Endodermal cell (in vitro differentiated cells): ENCODE results near the gene IQCM. TPM values are rescaled to one million over a fixed set of nuclear protein-coding genes. Genes with fewer than 3 reads are reported as not detected.
"Not testable (repeated sequence)": the region's sequence is repeated elsewhere in the genome, so short reads cannot be mapped to it uniquely, and the experiment has no call there.

ENCODE experiments used
- DNase-seq: peaks from one replicate; pipeline ENCODE4 v3.0.0-alpha.2; 2017
- H3K27ac ChIP-seq: 2 replicates; pipeline ENCODE4 v1.5.1; 2013; ENCODE audit warnings: mild to moderate bottlenecking, low read depth, low read length, moderate library complexity
- H3K27me3 ChIP-seq: 2 replicates; pipeline ENCODE4 v1.6.1; 2013; ENCODE audit warnings: mild to moderate bottlenecking, low read length, moderate library complexity; ENCODE audit not compliant: insufficient read depth, control insufficient read depth, poor library complexity, severe bottlenecking
- H3K36me3 ChIP-seq: 2 replicates; pipeline ENCODE4 v1.7.0; 2013; ENCODE audit warnings: mild to moderate bottlenecking, low read length, moderate library complexity; ENCODE audit not compliant: control insufficient read depth, insufficient read depth
- H3K4me1 ChIP-seq: one replicate; pipeline ENCODE4 v1.7.0; 2013; ENCODE audit warnings: low read length; ENCODE audit not compliant: control insufficient read depth, insufficient read depth
- H3K4me3 ChIP-seq: 2 replicates; pipeline ENCODE4 v1.5.1; 2013; ENCODE audit warnings: mild to moderate bottlenecking, low read length, moderate library complexity
- H3K9ac ChIP-seq: 2 replicates; pipeline ENCODE4 v1.6.1; 2013; ENCODE audit warnings: mild to moderate bottlenecking, low read length, moderate library complexity; ENCODE audit not compliant: poor library complexity, severe bottlenecking; ENCODE audit errors: extremely low read depth
- H3K9me3 ChIP-seq: 2 replicates; pipeline ENCODE4 v1.6.1; 2013; ENCODE audit warnings: mild to moderate bottlenecking, low read length, moderate library complexity; ENCODE audit not compliant: control insufficient read depth
- H3K27ac Mint-ChIP-seq: 2 replicates; pipeline ENCODE4 v1.8.0; 2020; ENCODE audit warnings: mixed read lengths
- H3K27me3 Mint-ChIP-seq: 2 replicates; pipeline ENCODE4 v1.8.0; 2021; ENCODE audit warnings: mild to moderate bottlenecking, mixed read lengths; ENCODE audit not compliant: insufficient read depth
- H3K36me3 Mint-ChIP-seq: 2 replicates; pipeline ENCODE4 v1.8.0; 2020; ENCODE audit warnings: low read depth, mixed read lengths
- H3K4me1 Mint-ChIP-seq: 2 replicates; pipeline ENCODE4 v1.8.0; 2020; ENCODE audit warnings: mixed read lengths
- H3K4me3 Mint-ChIP-seq: 2 replicates; pipeline ENCODE4 v1.8.0; 2020; ENCODE audit warnings: mild to moderate bottlenecking, moderate library complexity, mixed read lengths
- H3K9me3 Mint-ChIP-seq: 2 replicates; pipeline ENCODE4 v1.8.0; 2020; ENCODE audit warnings: mild to moderate bottlenecking, mixed read lengths
- WGBS, 2 experiments: methylation state at CpG; one replicate each; pipeline versions ENCODE4 v1.1.5 to v1.1.7; 2013; ENCODE audit warnings: missing lambda C conversion rate in 2 of 2, mixed read lengths in 1 of 2; ENCODE audit not compliant: insufficient coverage in 1 of 2, insufficient read length in 1 of 2; 5-methylcytosine and 5-hydroxymethylcytosine counted together
- total RNA-seq, 2 donors: library from RNA; stranded (reverse); fragmentation: NEBNext Ultra II Directional in 1 of 2; extraction: Animal tissue kit (Norgen Biotek cat#: 25700) in 1 of 2; gene quantifications; 2 replicates in 1 of 2; 3 replicates in 1 of 2; pipeline ENCODE4 v1.2.1, GENCODE V29; 2021
- TF ChIP-seq, protein P1 (sequence below): fragments of 200-600 bp; sonication (generic); conservative IDR thresholded peaks from 2 replicates; pipeline ENCODE4 v1.5.0; 2021; ENCODE audit warnings: antibody characterized with exemption, mild to moderate bottlenecking

Gene IQCM
- total RNA-seq, 2 donors from 2014 or later = not detected

DNA sequence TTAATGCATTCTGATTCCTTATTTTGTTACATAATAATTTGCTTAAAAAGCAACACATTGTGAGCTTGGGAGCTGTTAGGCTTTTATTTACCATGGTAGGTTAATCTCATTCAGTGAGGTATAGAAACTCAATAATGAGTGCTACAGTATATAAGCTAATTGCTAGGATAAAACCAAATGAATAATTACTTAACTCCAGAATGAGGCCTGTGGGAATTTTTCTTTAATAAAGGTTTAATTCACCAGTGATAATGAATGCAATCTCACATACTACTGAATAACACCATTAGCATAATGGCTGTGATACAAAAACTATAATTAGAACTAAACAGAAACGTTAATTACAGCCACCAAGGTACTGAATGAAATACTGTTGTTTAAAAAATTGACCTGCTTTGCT is 326.3 kb downstream of the IQCM start:
- Histone ChIP-seq H3K27me3 (no peaks in the 10 kb centered on the region), H3K4me1 (no peaks in the 10 kb centered on the region), H3K36me3 (no peaks in the 10 kb centered on the region), H3K27ac (no peak overlapping the region), H3K4me3 (no peak overlapping the region), H3K9ac (no peak overlapping the region), H3K9me3 (no peaks in the 10 kb centered on the region)
- no peaks in the 10 kb centered on the region for H3K36me3 Mint-ChIP-seq
- 87% methylated on average over 1 of the region's 1 CpG; no CpG with 5 or more reads in 1 of the 2 experiments for WGBS, 2 experiments
- TF ChIP-seq, protein P1, sequence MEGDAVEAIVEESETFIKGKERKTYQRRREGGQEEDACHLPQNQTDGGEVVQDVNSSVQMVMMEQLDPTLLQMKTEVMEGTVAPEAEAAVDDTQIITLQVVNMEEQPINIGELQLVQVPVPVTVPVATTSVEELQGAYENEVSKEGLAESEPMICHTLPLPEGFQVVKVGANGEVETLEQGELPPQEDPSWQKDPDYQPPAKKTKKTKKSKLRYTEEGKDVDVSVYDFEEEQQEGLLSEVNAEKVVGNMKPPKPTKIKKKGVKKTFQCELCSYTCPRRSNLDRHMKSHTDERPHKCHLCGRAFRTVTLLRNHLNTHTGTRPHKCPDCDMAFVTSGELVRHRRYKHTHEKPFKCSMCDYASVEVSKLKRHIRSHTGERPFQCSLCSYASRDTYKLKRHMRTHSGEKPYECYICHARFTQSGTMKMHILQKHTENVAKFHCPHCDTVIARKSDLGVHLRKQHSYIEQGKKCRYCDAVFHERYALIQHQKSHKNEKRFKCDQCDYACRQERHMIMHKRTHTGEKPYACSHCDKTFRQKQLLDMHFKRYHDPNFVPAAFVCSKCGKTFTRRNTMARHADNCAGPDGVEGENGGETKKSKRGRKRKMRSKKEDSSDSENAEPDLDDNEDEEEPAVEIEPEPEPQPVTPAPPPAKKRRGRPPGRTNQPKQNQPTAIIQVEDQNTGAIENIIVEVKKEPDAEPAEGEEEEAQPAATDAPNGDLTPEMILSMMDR = no peak
- DNase-seq = no peak
- H3K4me3 Mint-ChIP-seq = no peak overlapping the region
- no peaks in the 10 kb centered on the region for H3K9me3 Mint-ChIP-seq
- H3K27me3 Mint-ChIP-seq = no peaks in the 10 kb centered on the region
- H3K27ac Mint-ChIP-seq = no peak overlapping the region
- H3K4me1 Mint-ChIP-seq = no peaks in the 10 kb centered on the region

DNA sequence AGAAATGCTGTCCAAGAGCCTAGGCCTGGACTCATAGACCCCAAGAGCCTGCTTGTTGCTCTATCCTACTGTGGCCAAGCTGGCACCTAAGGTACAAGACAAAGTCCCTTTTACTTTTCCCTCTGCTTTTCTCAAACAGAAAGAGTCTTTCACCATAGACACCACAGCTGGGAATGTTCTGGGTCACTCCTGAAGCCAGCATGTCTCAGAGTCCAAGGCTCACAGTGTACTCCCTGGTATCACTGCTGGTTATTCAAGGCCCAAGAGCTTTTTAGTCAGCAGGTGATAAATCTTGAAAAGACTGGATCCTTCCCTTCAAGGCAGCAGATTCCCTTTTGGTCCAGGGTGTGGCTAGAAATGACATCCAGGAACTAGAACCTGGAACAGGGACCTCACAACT is 328.8 kb downstream of the IQCM start:
- no peaks in the 10 kb centered on the region for H3K36me3 ChIP-seq
- H3K9ac ChIP-seq = no peak overlapping the region
- H3K27me3 Mint-ChIP-seq = no peaks in the 10 kb centered on the region
- H3K9me3 Mint-ChIP-seq = no peaks in the 10 kb centered on the region
- TF ChIP-seq, protein P1 = no peak
- H3K4me1 Mint-ChIP-seq = no peaks in the 10 kb centered on the region
- no peaks in the 10 kb centered on the region for H3K36me3 Mint-ChIP-seq
- H3K4me3 Mint-ChIP-seq = no peak overlapping the region
- no peak overlapping the region for H3K27ac ChIP-seq
- no peaks in the 10 kb centered on the region for H3K9me3 ChIP-seq
- H3K27me3 ChIP-seq = no peaks in the 10 kb centered on the region
- H3K4me1 ChIP-seq = no peaks in the 10 kb centered on the region
- DNase-seq = no peak
- no peak overlapping the region for H3K27ac Mint-ChIP-seq
- H3K4me3 ChIP-seq = no peak overlapping the region

DNA sequence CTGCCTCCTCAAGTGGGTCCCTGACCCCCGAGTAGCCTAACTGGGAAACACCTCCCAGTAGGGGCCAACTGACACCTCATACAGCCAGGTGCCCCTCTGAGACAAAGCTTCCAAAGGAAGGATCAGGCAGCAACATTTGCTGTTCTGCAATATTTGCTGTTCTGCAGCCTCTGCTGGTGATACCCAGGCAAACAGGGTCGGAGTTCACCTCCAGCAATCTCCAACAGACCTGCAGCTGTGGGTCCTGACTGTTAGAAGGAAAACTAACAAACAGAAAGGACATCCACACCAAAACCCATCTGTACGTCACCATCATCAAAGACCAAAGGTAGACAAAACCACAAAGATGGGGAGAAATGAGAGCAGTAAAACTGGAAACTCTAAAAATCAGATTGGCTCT is 347.0 kb downstream of the IQCM start:
- WGBS, 2 experiments = 83 to 91% methylated on average over 1 to 3 of the region's 3 CpGs
- not testable (repeated sequence) for H3K36me3 ChIP-seq, H3K27ac Mint-ChIP-seq, DNase-seq, H3K9ac ChIP-seq, H3K27me3 ChIP-seq, H3K4me1 ChIP-seq, H3K9me3 ChIP-seq, H3K4me1 Mint-ChIP-seq, H3K27me3 Mint-ChIP-seq, H3K4me3 Mint-ChIP-seq, H3K4me3 ChIP-seq, H3K27ac ChIP-seq, H3K36me3 Mint-ChIP-seq
- peaks cover 31% of the 10 kb centered on the region for H3K9me3 Mint-ChIP-seq

DNA sequence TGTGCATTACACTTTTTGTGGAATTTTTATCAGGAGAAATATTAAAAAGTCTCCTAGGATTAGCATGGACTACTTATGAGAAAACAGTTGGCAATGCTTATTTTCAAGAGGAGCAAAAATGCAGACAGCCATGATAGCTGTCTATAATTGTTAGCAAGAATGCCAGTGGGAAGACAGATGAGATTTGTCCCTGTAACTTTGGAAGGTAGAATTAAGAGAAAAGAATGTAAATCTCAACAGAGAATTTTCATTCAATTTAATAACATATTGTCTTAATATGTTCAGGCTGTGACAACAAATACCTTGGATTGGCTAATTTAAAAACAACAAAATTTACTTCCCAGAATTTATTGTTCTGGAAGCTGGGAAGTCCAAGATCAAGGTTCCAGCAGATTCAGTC is 349.2 kb downstream of the IQCM start:
- Mint-ChIP-seq H3K27me3 (no peaks in the 10 kb centered on the region), H3K4me1 (no peaks in the 10 kb centered on the region), H3K36me3 (no peaks in the 10 kb centered on the region), H3K4me3 (no peak overlapping the region), H3K27ac (no peak overlapping the region), H3K9me3 (peaks cover 24% of the 10 kb centered on the region)
- Histone ChIP-seq H3K36me3 (no peaks in the 10 kb centered on the region), H3K9me3 (no peaks in the 10 kb centered on the region), H3K27ac (no peak overlapping the region), H3K27me3 (no peaks in the 10 kb centered on the region), H3K4me3 (no peak overlapping the region), H3K4me1 (no peaks in the 10 kb centered on the region), H3K9ac (no peak overlapping the region)
- TF ChIP-seq, protein P1 = no peak
- DNase-seq = no peak
